GM23248 (cell line): ENCODE measurements around the gene DPH1. TPM values are rescaled to one million over a fixed set of nuclear protein-coding genes. Genes with fewer than 3 reads are reported as not detected.

Experiments used
- DNase-seq: peaks from one replicate; pipeline ENCODE4 v3.0.0-alpha.2; 2015
- H2AFZ ChIP-seq: fragments of 200-600 bp; sonication (generic); 2 replicates; pipeline ENCODE4 v1.6.1; 2016; ENCODE audit warnings: antibody characterized with exemption
- H3F3A ChIP-seq: fragments of 200-600 bp; sonication (generic); 2 replicates; pipeline ENCODE4 v1.6.1; 2016; ENCODE audit warnings: mild to moderate bottlenecking, antibody characterized with exemption, mixed run types; ENCODE audit not compliant: insufficient read depth
- H3K27ac ChIP-seq: fragments of 200-600 bp; sonication (generic); 2 replicates; pipeline ENCODE4 v1.5.1; 2016; ENCODE audit warnings: mild to moderate bottlenecking
- H3K27me3 ChIP-seq: fragments of 200-600 bp; sonication (generic); replicated peaks from 2 replicates; pipeline ENCODE4 v1.6.1; 2016; ENCODE audit warnings: mild to moderate bottlenecking; ENCODE audit not compliant: insufficient read depth
- H3K36me3 ChIP-seq: fragments of 200-600 bp; sonication (generic); 2 replicates; pipeline ENCODE4 v1.6.1; 2016; ENCODE audit warnings: low read depth, mild to moderate bottlenecking
- H3K4me1 ChIP-seq: fragments of 200-600 bp; sonication (generic); 2 replicates; pipeline ENCODE4 v1.6.1; 2016; ENCODE audit warnings: mild to moderate bottlenecking; ENCODE audit not compliant: insufficient read depth
- H3K4me2 ChIP-seq: fragments of 200-600 bp; sonication (generic); one replicate; pipeline ENCODE4 v1.6.1; 2016; ENCODE audit warnings: mild to moderate bottlenecking; ENCODE audit not compliant: unreplicated experiment
- H3K4me3 ChIP-seq: fragments of 200-600 bp; sonication (generic); 2 replicates; pipeline ENCODE4 v1.5.1; 2016; ENCODE audit warnings: mild to moderate bottlenecking
- H3K79me2 ChIP-seq: fragments of 200-600 bp; sonication (generic); 2 replicates; pipeline ENCODE4 v1.6.1; 2016; ENCODE audit warnings: mild to moderate bottlenecking; ENCODE audit not compliant: insufficient read depth
- H3K9ac ChIP-seq: fragments of 200-600 bp; sonication (generic); 2 replicates; pipeline ENCODE4 v1.6.1; 2016; ENCODE audit warnings: mild to moderate bottlenecking
- H3K9me2 ChIP-seq: fragments of 200-600 bp; sonication (generic); 2 replicates; pipeline ENCODE4 v1.6.1; 2016; ENCODE audit warnings: mixed run types, mild to moderate bottlenecking, moderate library complexity; ENCODE audit not compliant: insufficient read depth
- H3K9me3 ChIP-seq: fragments of 200-600 bp; sonication (generic); one replicate; pipeline ENCODE4 v1.6.1; 2017; ENCODE audit warnings: low read depth
- H4K20me1 ChIP-seq: fragments of 200-600 bp; sonication (generic); 2 replicates; pipeline ENCODE4 v1.6.0; 2016; ENCODE audit not compliant: insufficient read depth
- EZH2 ChIP-seq: fragments of 200-600 bp; sonication (generic); IDR thresholded peaks from 2 replicates; pipeline ENCODE4 v1.6.1; 2018; ENCODE audit warnings: antibody characterized with exemption, mild to moderate bottlenecking; ENCODE audit not compliant: insufficient read depth, poor library complexity, severe bottlenecking
- EZH2phosphoT487 ChIP-seq: fragments of 200-600 bp; sonication (generic); IDR thresholded peaks from 2 replicates; pipeline ENCODE4 v1.6.1; 2018; ENCODE audit warnings: antibody characterized with exemption, moderate library complexity, mild to moderate bottlenecking, low read depth; ENCODE audit not compliant: insufficient read depth
- WGBS, 2 experiments: methylation state at CpG; one replicate each; pipeline ENCODE4 v1.1.6; 2015 to 2017; ENCODE audit warnings: low lambda C conversion rate in 2 of 2, low coverage in 1 of 2; ENCODE audit errors: missing lambda C conversion rate in 2 of 2; 5-methylcytosine and 5-hydroxymethylcytosine counted together
- in situ Hi-C: fragments of 300-500 bp; cut with MboI; formaldehyde crosslinking; loops from 2 replicates; pipeline ENCODE4 v1.15.0; 2020
- polyA plus RNA-seq: library from polyadenylated mRNA; unstranded; fragments of >200 nt; fragmentation: Nextera tagmentation; extraction: Ambion mirVana; gene quantifications from 2 replicates; pipeline ENCODE4 v1.2.1, GENCODE V29; 2016
- total RNA-seq: library from RNA; depleted of rRNA; stranded (reverse); fragments of >200 nt; shearing (Covaris generic); gene quantifications from 2 replicates; pipeline ENCODE4 v1.2.3, GENCODE V29; 2014

DPH1 gene
- total and polyA plus RNA-seq, 2 experiments from 2014 or later: 41.2 to 58.1 TPM

DNA sequence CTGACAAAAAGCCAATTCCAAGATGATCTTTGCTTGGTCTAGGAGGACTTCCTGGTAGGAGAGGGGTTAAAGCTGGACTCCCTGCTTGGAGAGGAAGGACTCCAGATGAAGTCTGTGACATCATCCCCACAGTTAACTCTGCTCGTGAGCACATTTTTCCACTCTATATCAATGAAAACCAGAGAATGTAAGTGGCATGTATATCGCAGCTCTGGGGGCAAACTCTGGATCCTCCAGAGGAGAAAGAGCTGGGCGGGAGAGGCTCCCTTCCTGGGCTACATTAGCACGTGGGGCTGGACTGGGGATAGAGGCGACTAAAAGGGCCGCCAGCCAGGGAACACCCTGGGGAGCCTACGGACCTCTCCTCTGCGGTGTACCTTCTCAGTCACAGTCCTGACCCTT is 59.1 kb downstream of the DPH1 start:
- Histone ChIP-seq H3K27me3 (no peaks in the 10 kb centered on the region), H3K9ac (peak overlapping the region; percentile 86), H4K20me1 (no peaks in the 10 kb centered on the region), H3F3A (peaks cover 43% of the 10 kb centered on the region), H2AFZ (peak overlapping the region; percentile 44), H3K9me3 (no peaks in the 10 kb centered on the region), H3K79me2 (peaks cover 9% of the 10 kb centered on the region; the same call in 1 of the 2 replicates), H3K9me2 (no peaks in the 10 kb centered on the region), H3K4me2 (peak overlapping the region; percentile 96), H3K36me3 (no peaks in the 10 kb centered on the region), H3K27ac (peak overlapping the region; percentile 90), H3K4me1 (peaks cover 45% of the 10 kb centered on the region), H3K4me3 (peak overlapping the region; percentile 75)
- TF ChIP-seq EZH2 (no peak), EZH2phosphoT487 (no peak)
- DNase-seq: peak; percentile 86
- in situ Hi-C loops: loop anchor here (10.0 kb wide), 1 partner anchor 146 kb away; no protein-coding TSS in a partner anchor
- 2 to 4% methylated on average over 8 of the region's 8 CpGs for WGBS, 2 experiments

DNA sequence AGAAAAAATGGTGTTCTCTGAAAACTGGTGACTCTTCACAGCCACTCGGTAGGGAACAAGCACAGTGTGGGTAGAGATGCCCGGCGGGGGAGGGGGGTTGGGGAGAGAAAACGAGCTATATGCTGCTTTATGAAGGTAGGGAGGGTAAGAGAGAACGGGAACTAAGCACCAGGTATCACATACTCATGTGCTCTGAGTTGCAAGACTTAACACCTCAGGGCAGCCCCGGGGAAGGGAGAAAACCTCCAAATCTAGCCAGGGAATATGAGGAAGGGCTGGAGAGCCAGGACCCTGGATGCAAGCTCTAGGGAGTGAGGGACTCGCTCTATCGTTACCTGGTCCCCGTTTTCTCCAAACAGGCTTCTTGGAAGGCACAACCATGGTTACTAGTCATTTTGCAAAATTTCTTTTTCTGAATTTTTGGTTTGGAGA is 60.3 kb downstream of the DPH1 start:
- Histone ChIP-seq H3K4me1 (peaks cover 33% of the 10 kb centered on the region), H3K4me3 (peak overlapping the region; percentile 75), H3K27me3 (no peaks in the 10 kb centered on the region), H2AFZ (no peak overlapping the region), H4K20me1 (no peaks in the 10 kb centered on the region), H3K36me3 (no peaks in the 10 kb centered on the region), H3F3A (peaks cover 36% of the 10 kb centered on the region), H3K27ac (peak overlapping the region; percentile 90), H3K4me2 (peak overlapping the region; percentile 96), H3K79me2 (peaks cover 9% of the 10 kb centered on the region; the same call in 1 of the 2 replicates), H3K9ac (peak overlapping the region; percentile 86), H3K9me2 (no peaks in the 10 kb centered on the region), H3K9me3 (no peaks in the 10 kb centered on the region)
- DNase-seq: no peak
- WGBS, 2 experiments: 53 to 61% methylated on average over 5 to 9 of the region's 9 CpGs
- in situ Hi-C loops: no loop called here
- TF ChIP-seq EZH2 (no peak), EZH2phosphoT487 (no peak)

DNA sequence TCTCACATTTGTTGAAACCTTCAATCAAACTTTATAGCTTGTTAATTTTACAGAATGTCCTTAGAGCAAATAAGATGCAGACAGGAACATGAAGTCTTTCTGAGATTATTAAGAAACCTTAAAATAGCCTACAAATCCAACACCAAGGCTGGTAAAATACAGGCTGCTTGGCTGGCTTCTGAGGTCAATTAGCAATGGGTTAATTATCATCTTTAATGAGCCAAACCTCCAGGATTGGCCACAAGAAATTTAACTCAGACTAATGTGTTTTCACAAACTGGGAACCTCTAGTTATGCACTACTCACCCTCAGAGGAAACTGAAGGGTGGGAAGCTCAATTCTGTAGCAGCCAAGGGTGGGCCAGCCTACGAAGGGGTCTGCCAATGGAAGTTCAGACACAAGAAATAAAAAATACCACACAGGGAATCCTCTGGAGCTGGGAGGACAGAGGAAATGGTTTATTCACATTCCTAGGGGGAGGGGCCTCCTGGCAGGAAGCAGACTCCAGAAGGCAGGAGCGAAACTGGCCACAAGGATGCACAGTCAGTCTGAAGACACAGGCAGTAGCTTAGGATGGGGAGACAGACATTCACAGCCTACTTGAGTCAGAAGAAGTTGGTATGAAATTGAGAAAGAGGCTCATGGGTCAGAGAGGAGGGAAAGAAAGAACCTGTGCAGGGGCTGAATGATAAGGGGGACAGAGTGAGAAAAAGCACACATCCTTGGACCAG is 61.0 kb downstream of the DPH1 start:
- DNase-seq: peak; percentile 97
- no peak overlapping the region for H2AFZ ChIP-seq
- WGBS, 2 experiments: 0% methylated on average over 2 of the region's 2 CpGs

DNA sequence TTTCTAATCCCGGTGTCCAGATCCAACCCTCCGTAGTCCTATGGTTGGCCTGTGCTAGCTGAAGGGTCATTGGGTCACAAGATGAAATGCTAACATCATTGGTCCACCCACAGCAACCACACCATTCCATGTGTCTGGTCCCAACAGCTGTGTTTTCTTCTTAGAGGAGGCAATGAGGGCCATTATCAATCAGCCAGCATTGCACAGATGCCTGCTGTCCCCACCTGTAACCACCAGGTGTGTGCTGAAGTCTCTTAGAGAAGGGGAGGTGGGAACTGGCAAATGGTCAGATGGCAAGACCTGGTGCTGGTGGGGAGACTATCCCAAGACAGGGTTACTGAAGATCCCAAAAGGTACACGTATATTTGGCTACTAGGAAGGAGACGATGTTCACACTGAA is 62.3 kb downstream of the DPH1 start:
- Histone ChIP-seq H3K27me3 (no peaks in the 10 kb centered on the region), H3K4me3 (no peak overlapping the region), H3K9me3 (no peaks in the 10 kb centered on the region), H3K4me1 (peaks cover 24% of the 10 kb centered on the region), H4K20me1 (no peaks in the 10 kb centered on the region), H2AFZ (no peak overlapping the region), H3K4me2 (no peak overlapping the region), H3F3A (peaks cover 38% of the 10 kb centered on the region), H3K79me2 (peaks cover 17% of the 10 kb centered on the region; the same call in 1 of the 2 replicates), H3K36me3 (no peaks in the 10 kb centered on the region), H3K27ac (peak overlapping the region; percentile 6; the same call in 1 of the 2 replicates), H3K9me2 (no peaks in the 10 kb centered on the region), H3K9ac (no peak overlapping the region)
- DNase-seq: no peak
- WGBS, 2 experiments: 93 to 94% methylated on average over 4 of the region's 4 CpGs
- in situ Hi-C loops: no loop called here
- TF ChIP-seq EZH2 (no peak), EZH2phosphoT487 (no peak)

More for the DNA sequence above, 61.0 kb downstream of the DPH1 start:
- Histone ChIP-seq H3K4me2 (peak overlapping the region; percentile 96), H3K9me2 (no peaks in the 10 kb centered on the region), H4K20me1 (no peaks in the 10 kb centered on the region), H3K27me3 (no peaks in the 10 kb centered on the region), H3K4me3 (0 out of 2 replicates have a peak overlapping the region, but pooled peaks have one; percentile 75), H3F3A (peaks cover 38% of the 10 kb centered on the region), H3K9me3 (no peaks in the 10 kb centered on the region), H3K9ac (peak overlapping the region; percentile 86), H3K79me2 (peaks cover 9% of the 10 kb centered on the region; the same call in 1 of the 2 replicates), H3K36me3 (no peaks in the 10 kb centered on the region), H3K27ac (peak overlapping the region; percentile 90), H3K4me1 (peaks cover 26% of the 10 kb centered on the region)
- TF ChIP-seq EZH2phosphoT487: no peak
- in situ Hi-C loops: no loop called here
